ENCODE results near the gene RFPL2.
"Not testable (repeated sequence)": the region's sequence is repeated elsewhere in the genome, so short reads cannot be mapped to it uniquely, and the experiment has no call there.

RFPL2 gene

DNA sequence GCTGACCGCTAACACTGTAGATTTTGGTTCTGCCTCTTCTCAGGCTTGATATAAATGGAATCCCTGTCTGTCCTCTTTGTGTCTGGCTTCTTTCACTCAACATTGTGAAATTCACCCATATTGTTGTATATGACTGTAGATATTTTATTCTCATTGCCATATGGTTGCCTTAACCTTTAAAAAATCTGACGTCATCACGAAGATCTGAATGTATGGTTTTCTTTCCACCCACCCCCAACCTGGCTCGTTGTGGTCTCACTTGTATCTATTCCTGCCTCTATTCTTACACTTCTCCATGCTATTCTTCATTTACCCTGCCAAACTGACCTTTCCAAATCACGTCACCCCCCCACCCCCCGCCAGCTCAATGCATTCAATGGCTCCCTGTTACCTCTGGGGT is 23.8 kb downstream of the RFPL2 start:
- Histone ChIP-seq H3K9me3 (ENCODE audit: control insufficient read depth, low read length) (no peaks in the 10 kb centered on the region), H3K4me3 (ENCODE audit: low read length) (no peak overlapping the region), H3K4me1 (ENCODE audit: control insufficient read depth, insufficient read depth, low read length) (no peaks in the 10 kb centered on the region), H3K9ac (ENCODE audit: low read length) (no peak overlapping the region), H3K36me3 (ENCODE audit: control insufficient read depth, insufficient read depth, low read length) (no peaks in the 10 kb centered on the region), H3K27me3 (ENCODE audit: control insufficient read depth, insufficient read depth, low read length) (peaks cover 10% of the 10 kb centered on the region)

DNA sequence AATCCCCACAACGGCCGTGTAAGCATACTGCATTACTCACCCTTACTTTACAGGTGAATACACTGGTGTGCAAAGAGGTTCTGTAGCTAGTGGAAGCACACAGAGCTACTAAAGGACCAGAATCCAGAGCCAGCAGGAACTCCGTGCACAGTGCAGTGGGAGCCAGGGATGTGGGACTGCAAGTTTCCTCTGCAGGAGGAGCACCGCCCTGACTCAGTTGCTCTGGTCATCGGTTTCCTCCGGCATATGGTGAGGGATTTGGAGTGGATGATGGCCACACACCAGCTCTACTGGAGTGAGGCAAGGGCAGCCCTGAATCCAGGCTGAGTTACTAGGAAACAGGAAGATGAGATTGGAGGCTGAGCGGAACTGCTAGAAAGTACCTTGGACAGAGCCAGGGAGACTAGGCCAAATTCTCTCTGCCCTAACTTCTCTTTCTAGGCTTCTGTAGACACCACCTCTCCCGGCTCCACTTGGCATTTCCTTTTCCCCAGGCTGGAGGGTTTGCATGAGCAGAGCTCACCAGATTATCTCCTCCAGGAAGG is 27.6 kb downstream of the RFPL2 start:
- Histone ChIP-seq H3K4me3 (ENCODE audit: low read length) (no peak overlapping the region), H3K36me3 (ENCODE audit: control insufficient read depth, insufficient read depth, low read length) (no peaks in the 10 kb centered on the region), H3K4me1 (ENCODE audit: control insufficient read depth, insufficient read depth, low read length) (no peaks in the 10 kb centered on the region), H3K27me3 (ENCODE audit: control insufficient read depth, insufficient read depth, low read length) (peaks cover 15% of the 10 kb centered on the region), H3K9ac (ENCODE audit: low read length) (no peak overlapping the region), H3K9me3 (ENCODE audit: control insufficient read depth, low read length) (no peaks in the 10 kb centered on the region)

DNA sequence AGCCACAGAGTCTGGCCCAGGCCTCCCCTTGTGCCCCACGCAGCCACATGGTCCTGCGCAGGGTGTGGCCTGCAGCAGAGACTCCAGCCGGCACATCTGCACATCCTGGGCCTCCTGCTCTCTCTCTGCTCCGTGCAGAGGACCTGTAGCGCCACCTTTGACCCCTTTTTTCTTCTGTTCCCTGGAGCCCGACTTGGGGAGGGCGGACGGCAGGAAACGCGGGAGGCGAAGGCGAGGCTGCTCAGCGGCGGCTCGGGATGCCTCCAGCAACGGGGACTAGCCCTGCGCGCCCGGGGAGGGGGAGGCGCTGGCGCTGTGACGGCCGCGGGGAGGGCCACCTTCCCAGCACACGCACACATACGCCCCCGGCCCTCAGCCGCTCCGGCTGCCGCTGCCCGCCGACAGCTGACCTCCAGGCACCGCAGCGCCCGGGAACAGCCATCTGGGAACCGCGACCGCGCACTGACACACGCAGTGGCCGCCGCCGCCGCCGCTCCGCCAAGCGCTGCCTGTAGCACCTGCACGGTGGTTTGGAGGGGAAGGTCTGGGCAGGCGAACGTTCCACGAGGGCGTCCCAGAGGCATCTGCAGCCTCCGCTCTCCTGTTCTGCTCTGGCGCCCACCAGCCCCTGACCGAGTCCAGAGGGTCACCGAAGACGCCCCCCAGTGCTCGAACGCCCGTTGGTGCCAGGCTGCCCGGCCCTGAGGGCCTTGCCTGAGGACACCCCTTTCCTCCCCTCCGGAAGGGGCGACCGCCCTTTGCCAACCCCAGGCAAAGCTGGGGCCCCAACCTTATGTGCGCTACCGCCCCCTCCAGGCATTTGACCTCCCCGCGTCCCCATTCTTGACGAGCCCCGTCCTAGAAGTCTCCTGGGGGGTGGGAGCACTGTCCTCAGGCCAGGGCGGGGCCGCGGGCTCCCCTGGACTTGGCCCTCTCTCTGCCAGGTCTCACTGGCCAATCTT is 28.9 kb downstream of the RFPL2 start:
- H3K9me3 ChIP-seq (ENCODE audit: control insufficient read depth, low read length): no peaks in the 10 kb centered on the region
- no peak overlapping the region for H3K4me3 ChIP-seq (ENCODE audit: low read length)
- no peaks in the 10 kb centered on the region for H3K36me3 ChIP-seq (ENCODE audit: control insufficient read depth, insufficient read depth, low read length)
- peaks cover 15% of the 10 kb centered on the region for H3K27me3 ChIP-seq (ENCODE audit: control insufficient read depth, insufficient read depth, low read length)
- no peaks in the 10 kb centered on the region for H3K4me1 ChIP-seq (ENCODE audit: control insufficient read depth, insufficient read depth, low read length)
- no peak overlapping the region for H3K9ac ChIP-seq (ENCODE audit: low read length)

DNA sequence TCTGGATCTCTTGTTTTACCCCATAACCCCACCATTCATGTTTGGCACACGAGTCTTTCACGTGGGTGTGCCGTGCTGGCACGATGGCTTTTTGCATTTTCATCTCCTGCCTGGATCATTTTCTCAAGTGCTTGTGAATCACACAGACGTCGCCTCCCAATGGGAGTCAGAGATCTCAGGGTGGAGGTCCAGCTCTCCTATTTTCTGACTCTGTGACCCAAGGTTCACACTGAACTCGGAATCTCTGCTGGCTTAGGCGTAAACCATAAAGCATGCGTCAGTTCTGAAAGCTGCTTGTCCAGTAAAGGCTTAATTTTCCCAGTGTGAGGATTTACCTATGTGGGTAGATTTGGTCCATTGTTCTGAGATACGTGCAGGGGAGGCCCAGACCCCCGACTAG is 29.8 kb downstream of the RFPL2 start:
- H3K9me3 ChIP-seq (ENCODE audit: control insufficient read depth, low read length): no peaks in the 10 kb centered on the region
- H3K36me3 ChIP-seq (ENCODE audit: control insufficient read depth, insufficient read depth, low read length): no peaks in the 10 kb centered on the region
- no peaks in the 10 kb centered on the region for H3K4me1 ChIP-seq (ENCODE audit: control insufficient read depth, insufficient read depth, low read length)
- H3K4me3 ChIP-seq (ENCODE audit: low read length): no peak overlapping the region
- H3K27me3 ChIP-seq (ENCODE audit: control insufficient read depth, insufficient read depth, low read length): peaks cover 15% of the 10 kb centered on the region
- H3K9ac ChIP-seq (ENCODE audit: low read length): no peak overlapping the region

DNA sequence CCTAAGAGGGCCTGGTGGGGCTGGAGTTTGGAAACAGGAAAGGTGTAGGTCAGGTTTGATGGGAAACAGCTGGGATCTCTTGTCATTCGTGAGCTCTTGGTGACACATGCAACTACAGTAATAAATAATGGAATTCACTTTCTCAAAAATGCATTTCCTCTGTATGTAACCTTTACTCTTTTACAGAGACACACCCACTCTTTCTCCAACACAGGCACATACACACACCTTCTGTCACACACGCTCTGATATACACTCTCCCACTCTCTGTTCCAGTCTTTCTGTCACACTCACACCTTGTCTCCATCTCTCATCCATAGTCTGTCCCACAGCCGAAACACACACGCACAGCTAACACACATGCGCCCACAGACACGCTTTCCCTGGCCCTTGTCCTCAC is 39.2 kb downstream of the RFPL2 start:
- Histone ChIP-seq H3K4me3 (ENCODE audit: low read length) (no peak overlapping the region), H3K36me3 (ENCODE audit: control insufficient read depth, insufficient read depth, low read length) (no peaks in the 10 kb centered on the region), H3K27me3 (ENCODE audit: control insufficient read depth, insufficient read depth, low read length) (peaks cover 3% of the 10 kb centered on the region), H3K9me3 (ENCODE audit: control insufficient read depth, low read length) (no peaks in the 10 kb centered on the region), H3K4me1 (ENCODE audit: control insufficient read depth, insufficient read depth, low read length) (no peaks in the 10 kb centered on the region), H3K9ac (ENCODE audit: low read length) (no peak overlapping the region)

DNA sequence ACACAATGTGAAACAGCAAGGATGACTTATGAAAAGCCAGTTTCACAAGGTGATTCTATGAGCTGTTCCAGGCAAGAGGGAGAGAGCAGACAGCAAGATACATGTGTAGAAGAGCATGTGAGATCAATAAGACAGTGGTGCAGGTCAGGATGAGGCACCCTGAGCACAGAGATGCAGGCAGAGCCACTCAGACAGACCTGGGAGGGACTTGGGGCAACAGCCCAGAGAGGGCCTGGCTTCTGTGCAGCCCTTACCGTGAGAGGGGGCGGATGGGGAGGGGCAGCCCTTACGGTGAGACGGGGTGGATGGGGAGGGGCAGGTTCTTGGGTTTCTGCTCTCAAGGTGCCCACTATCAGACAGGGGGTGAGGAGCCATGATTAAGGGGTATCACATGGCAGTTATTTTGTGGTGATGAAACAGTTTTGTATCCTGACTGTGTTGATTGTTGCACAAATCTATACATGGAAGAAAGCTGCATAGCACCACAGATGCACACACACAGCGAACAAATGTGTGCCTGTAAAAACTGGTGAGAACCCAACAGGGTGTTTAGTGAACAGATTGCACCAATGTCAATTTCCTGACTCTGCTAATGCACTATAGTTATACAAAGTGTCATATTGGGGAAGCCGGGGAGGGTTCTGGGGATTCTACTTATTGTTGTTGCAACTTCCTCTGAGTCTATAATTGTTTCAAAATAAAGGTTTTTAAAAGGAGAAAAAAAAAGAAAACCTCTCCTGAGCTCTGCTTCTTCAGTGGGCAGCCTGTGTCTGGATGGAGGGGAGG is 40.6 kb downstream of the RFPL2 start:
- H3K4me1 ChIP-seq (ENCODE audit: control insufficient read depth, insufficient read depth, low read length): no peaks in the 10 kb centered on the region
- no peaks in the 10 kb centered on the region for H3K9me3 ChIP-seq (ENCODE audit: control insufficient read depth, low read length)
- no peak overlapping the region for H3K9ac ChIP-seq (ENCODE audit: low read length)
- peaks cover 3% of the 10 kb centered on the region for H3K27me3 ChIP-seq (ENCODE audit: control insufficient read depth, insufficient read depth, low read length)
- no peak overlapping the region for H3K4me3 ChIP-seq (ENCODE audit: low read length)
- H3K36me3 ChIP-seq (ENCODE audit: control insufficient read depth, insufficient read depth, low read length): no peaks in the 10 kb centered on the region

DNA sequence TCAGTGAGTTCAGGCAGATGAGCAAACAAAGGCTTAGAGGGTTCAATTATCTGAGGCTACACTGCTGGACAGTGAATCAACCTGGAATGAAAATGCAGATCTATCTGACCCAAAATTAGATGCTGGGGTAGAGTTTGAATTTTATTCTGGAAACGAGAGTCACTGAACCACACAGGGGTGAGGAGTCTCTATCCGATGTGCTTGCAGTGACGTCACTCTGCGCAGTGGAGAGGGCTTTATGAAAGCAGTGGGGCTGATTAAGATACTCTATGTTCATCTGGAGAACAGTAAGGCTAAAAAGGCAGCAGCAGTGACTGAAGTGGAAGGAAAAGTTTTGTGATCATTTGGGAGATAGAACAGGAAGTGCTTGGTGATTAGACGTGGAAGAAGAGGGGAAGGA is 44.5 kb downstream of the RFPL2 start:
- H3K36me3 ChIP-seq (ENCODE audit: control insufficient read depth, insufficient read depth, low read length); H3K9ac ChIP-seq (ENCODE audit: low read length); H3K9me3 ChIP-seq (ENCODE audit: control insufficient read depth, low read length); H3K27me3 ChIP-seq (ENCODE audit: control insufficient read depth, insufficient read depth, low read length); H3K4me1 ChIP-seq (ENCODE audit: control insufficient read depth, insufficient read depth, low read length); H3K4me3 ChIP-seq (ENCODE audit: low read length): not testable (repeated sequence)

DNA sequence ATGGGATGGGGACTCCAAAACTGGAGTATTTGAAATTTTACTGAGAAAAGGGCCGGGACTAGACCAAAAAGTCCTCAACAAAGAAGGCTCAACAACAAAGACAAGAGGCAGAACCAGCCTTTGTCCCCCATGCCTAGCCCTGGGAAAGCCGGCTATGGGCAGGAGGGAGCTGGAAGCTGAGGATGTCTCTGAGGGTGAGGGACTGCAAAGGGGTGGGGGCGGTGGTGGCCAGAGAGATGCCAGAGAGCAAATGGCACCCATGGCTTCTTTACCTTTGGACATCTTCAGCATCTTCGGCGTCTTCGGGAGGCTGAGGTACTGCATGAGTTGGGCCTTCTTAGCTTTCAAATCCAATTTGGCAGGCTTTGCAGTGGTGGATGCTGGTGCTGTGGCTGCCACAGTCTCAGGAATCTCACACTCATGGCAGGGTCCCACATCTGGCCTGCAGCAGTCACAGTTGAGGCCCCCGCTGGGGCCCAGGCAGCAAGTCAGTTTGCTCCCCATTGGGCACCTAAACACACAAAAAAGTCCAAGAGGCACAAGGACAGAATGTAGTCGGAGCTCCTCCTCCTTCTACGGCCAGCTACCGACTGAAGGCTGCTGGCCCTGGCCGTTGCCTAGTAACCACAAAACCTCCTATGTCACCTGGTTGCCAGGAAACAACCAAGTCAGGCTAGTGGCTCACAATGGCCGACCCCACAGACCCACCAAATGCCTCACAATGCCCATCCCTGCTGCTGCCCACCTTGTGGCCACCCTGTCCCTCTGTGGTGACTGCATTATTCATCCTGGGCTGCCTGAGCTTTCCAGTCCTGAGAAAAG is 46.0 kb downstream of the RFPL2 start, which contains the start of gene C22orf42:
Gene C22orf42, minus strand, starts transcription at position 592 of the 822 bp plus-strand sequence. Its CDS starts 88 bp downstream, at position 504.
- H3K27me3 ChIP-seq (ENCODE audit: control insufficient read depth, insufficient read depth, low read length): peaks cover 3% of the 10 kb centered on the region
- H3K4me3 ChIP-seq (ENCODE audit: low read length): no peak within 1 kb of the TSS
- H3K9ac ChIP-seq (ENCODE audit: low read length): no peak within 1 kb of the TSS
- H3K36me3 ChIP-seq (ENCODE audit: control insufficient read depth, insufficient read depth, low read length): no peaks in the 10 kb centered on the region
- H3K4me1 ChIP-seq (ENCODE audit: control insufficient read depth, insufficient read depth, low read length): no peaks in the 10 kb centered on the region
- no peaks in the 10 kb centered on the region for H3K9me3 ChIP-seq (ENCODE audit: control insufficient read depth, low read length)

DNA sequence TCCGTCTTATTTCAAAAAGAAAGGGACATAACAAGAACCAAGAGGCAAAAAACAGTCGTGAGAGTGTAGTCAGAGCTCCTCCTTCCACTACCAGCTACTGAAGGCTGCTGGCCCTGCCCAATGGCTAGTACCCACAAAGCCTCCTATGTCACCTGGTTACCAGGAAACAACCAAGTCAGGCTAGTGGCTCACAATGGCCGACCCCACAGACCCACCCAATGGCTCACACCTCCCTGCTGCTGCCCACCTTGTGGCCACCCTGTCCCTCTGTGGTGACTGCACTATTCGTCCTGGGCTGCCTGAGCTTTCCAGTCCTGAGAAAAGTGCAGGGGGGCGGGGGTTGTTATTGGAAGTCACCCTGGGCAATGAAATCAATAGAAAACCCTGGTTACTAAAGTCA is 47.2 kb downstream of the RFPL2 start:
- H3K9me3 ChIP-seq (ENCODE audit: control insufficient read depth, low read length); H3K27me3 ChIP-seq (ENCODE audit: control insufficient read depth, insufficient read depth, low read length); H3K9ac ChIP-seq (ENCODE audit: low read length); H3K4me1 ChIP-seq (ENCODE audit: control insufficient read depth, insufficient read depth, low read length); H3K36me3 ChIP-seq (ENCODE audit: control insufficient read depth, insufficient read depth, low read length); H3K4me3 ChIP-seq (ENCODE audit: low read length): not testable (repeated sequence)

DNA sequence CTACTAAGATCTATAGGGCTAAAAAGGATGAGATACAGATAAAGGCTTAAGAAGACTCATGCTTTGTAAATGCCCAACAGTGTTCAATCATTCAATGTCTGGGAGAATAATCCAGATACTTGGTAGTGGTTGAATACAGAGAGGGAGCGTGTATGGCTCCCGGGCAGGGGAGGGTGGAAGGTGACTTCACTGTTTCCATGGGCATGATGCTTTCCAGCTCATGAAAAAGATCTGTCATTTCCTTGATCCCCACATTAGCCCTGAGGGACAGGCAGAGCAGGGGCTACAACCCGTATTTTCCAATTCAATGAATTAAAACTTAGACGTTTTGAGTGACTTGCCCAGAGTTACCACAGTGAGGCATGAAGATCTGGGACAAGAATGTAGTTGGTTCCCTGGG is 50.1 kb downstream of the RFPL2 start:
- not testable (repeated sequence) for H3K9me3 ChIP-seq (ENCODE audit: control insufficient read depth, low read length); H3K27me3 ChIP-seq (ENCODE audit: control insufficient read depth, insufficient read depth, low read length); H3K4me1 ChIP-seq (ENCODE audit: control insufficient read depth, insufficient read depth, low read length); H3K9ac ChIP-seq (ENCODE audit: low read length); H3K4me3 ChIP-seq (ENCODE audit: low read length); H3K36me3 ChIP-seq (ENCODE audit: control insufficient read depth, insufficient read depth, low read length)

DNA sequence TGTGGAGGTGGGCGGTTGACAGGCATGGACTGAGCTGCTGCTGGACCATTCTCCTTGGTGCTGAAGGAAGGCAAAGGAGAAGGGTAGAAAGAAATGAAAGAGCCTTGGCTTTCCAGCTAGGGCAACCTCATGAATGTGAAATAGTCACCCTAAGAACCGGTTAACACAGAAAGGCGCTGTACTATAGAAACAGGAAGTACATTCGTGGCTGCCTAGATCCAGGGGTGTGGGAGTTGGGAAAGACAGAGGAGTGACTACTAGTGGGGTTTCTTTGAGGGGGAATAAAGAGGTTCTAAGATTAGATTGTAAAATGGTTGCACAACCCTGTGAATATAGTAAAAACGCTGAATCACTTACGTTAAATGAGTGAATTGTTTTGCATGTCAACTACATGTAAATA is 53.2 kb downstream of the RFPL2 start:
- H3K9me3 ChIP-seq (ENCODE audit: control insufficient read depth, low read length); H3K36me3 ChIP-seq (ENCODE audit: control insufficient read depth, insufficient read depth, low read length); H3K4me1 ChIP-seq (ENCODE audit: control insufficient read depth, insufficient read depth, low read length); H3K4me3 ChIP-seq (ENCODE audit: low read length); H3K27me3 ChIP-seq (ENCODE audit: control insufficient read depth, insufficient read depth, low read length); H3K9ac ChIP-seq (ENCODE audit: low read length): not testable (repeated sequence)

Data from mucosa of stomach (tissue), 1 donor.